Ureter (tissue), 1 donor: Measurements from ENCODE around the gene CDK3. TPM values are rescaled to one million over a fixed set of nuclear protein-coding genes. Genes with fewer than 3 reads are reported as not detected.
A peak's percentile ranks its signal among the peaks of the same experiment; 100 is the strongest.

Source experiments
- DNase-seq: peaks from one replicate; pipeline ENCODE4 v3.0.0-alpha.2; 2020; ENCODE audit warnings: low spot score
- total RNA-seq: library from RNA; stranded (reverse); gene quantifications from one replicate; pipeline ENCODE4 v1.2.4, GENCODE V29; 2023
- donor health status: DM: yes; HTN: yes; CAD: no.

The CDK3 gene
- total RNA-seq, 1 donor from 2014 or later: 10.7 TPM

DNA sequence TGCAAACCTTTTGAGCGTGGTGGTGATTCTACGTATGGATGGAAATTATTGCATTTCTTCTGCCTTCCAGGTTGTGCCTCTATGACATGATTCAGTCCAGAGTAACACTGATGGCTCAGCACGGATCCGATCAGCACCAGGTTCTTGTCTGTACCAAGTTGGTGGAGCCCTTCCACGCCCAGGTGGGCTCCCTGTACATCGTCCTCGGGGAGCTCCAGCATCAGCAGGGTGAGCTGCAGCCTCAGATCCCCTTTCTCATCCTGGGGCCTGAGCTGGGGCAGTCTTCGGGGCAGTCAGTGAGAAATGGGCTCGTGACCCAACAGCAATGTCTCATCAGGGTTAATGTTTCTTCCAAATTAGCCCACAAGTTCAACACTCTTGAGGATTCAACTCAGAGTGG is 9.3 kb upstream of the CDK3 start:
- no peak for DNase-seq

GRCh38 chr17:75994802-75995370 is 5.8 kb upstream of the CDK3 start:
- DNase-seq: no peak

DNA sequence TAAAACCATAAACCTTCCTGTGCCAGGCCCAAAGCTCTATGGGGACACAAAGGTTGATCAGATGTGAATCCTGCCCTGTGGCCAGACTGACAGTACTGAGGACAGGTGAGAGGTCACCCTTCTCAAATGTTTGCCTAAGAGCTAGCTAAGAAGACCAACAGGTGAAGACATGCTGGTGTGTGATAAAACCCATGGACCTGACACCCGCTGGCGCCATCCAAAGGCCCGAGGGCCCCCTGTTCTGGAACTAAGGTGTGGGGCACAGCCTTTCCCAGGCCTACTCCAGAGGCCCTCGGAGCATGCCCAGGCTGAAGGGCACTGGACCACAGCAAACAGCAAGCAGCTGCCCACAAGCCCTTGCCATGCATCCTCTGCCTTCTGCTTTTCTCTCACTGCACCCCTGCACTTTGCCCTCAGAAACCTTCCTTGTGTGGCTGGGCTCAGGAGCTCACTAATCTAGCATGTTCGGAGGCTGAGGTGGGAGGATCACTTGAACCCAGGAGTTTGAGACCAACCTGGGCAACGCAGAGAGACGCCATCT is 5.2 kb upstream of the CDK3 start:
- no peak for DNase-seq

- DNase-seq: peak; percentile 84
Measured at GRCh38 chr17:75996665-75997590, 3.7 kb upstream of the CDK3 start.

GRCh38 chr17:75998327-75998795 is 2.3 kb upstream of the CDK3 start:
- DNase-seq: no peak

GRCh38 chr17:76000016-76000754 is 470 bp upstream of the CDK3 start:
- no peak for DNase-seq

GRCh38 chr17:76002100-76002499 is 1.4 kb downstream of the CDK3 start:
- DNase-seq: no peak

- DNase-seq: no peak
Measured at GRCh38 chr17:76003915-76004314, 3.3 kb downstream of the CDK3 start.

GRCh38 chr17:76004750-76005262 is 4.2 kb downstream of the CDK3 start:
- no peak for DNase-seq

DNA sequence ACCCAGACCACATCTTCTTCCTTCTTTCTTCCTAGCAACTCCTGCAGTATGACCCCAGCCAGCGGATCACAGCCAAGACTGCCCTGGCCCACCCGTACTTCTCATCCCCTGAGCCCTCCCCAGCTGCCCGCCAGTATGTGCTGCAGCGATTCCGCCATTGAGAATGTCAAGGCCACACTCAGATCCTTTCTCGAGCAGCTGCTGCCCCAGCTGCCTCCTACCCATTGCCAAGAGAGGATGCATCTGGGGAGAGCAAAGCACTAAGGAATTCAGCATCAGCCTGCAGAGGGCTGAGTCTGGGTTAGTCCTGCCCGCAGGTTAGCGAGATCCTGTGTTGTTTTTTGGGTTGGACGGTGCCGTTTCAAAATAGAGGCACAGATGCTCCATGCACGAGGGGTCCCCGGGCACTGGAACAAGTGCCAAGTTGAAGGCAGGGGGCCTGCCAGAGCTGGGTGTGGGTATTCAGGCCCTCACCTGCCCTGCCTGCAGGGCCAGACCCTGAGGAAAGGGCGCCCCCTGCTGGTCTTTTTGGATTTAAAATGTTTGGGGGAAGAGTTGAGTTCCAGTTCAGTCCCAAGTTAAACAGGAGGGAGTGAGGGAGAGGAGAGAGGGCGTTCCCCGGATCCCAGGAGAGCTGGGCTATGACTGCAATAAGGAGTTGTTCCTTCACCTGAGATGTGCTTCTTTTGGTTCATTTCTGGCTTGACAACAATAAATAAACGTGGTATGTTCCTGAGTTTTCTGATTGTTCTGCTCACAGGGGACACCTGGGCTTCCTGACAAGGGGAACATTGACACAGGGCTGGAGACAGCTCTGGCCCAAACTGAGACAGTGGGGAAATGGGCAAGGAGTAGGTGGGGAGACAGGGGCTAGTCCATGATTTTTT is 4.9 kb downstream of the CDK3 start:
- DNase-seq: peak; percentile 85

DNA sequence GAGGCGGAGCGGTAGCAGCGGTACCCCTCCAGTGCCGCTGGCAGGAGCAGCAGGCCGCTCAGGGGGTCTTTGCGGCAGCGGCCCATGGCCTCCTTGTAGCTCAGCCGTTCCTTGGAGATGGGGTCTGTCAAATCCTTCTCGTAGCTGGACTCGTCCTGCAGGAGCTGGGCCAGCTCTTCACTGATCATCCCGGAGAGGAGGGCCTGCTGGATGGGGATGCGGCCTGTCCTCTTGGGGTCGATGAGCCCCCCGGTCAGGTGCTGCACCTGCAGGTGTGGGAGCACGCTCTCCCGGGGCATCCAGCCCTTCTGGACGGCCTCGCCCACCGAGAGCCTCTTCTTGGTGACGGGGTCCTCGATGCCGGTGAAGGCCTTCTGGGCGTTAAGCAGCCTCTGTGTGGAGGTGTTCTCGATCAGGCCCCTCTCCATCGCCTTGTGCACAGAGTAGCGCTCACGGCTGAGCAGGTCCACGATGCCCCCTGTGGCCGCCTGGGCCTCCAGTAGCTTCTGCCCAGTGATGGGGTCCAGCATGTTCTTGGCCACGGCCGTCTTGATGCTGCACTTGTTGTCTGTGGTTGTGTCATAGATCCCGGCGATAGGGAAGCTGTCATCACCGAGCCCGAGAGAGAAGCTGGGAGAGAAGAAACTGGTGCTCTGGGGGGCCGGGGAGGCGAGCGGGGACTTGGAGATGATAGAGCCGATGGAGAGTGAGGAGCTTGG is 6.6 kb downstream of the CDK3 start:
- DNase-seq: no peak

- DNase-seq: no peak
Measured at GRCh38 chr17:76007850-76008165, 7.2 kb downstream of the CDK3 start.

DNA sequence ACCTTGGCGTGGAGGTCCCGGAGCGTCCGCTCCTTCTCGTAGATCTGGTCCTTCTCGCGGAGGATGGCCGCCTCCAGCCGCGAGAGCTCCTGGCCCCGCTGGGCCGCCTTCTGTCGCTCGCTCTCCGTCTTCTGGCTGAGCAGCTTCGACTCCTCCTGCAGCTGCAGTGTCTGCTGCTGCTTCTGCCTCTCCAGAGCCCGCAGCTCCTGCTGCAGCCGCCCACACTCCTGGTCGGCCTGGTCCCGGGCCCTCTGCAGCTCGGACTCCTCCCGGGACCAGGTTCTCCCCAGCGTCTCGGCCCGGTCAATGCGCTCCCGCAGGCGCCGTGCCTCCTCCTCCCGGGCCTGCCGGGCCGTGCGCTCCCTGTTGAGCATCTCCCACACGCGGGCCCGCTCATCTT is 7.6 kb downstream of the CDK3 start:
- DNase-seq: no peak

GRCh38 chr17:76008630-76009425 is 8.2 kb downstream of the CDK3 start:
- no peak for DNase-seq

GRCh38 chr17:76009447-76009846 is 8.8 kb downstream of the CDK3 start:
- no peak for DNase-seq

DNA sequence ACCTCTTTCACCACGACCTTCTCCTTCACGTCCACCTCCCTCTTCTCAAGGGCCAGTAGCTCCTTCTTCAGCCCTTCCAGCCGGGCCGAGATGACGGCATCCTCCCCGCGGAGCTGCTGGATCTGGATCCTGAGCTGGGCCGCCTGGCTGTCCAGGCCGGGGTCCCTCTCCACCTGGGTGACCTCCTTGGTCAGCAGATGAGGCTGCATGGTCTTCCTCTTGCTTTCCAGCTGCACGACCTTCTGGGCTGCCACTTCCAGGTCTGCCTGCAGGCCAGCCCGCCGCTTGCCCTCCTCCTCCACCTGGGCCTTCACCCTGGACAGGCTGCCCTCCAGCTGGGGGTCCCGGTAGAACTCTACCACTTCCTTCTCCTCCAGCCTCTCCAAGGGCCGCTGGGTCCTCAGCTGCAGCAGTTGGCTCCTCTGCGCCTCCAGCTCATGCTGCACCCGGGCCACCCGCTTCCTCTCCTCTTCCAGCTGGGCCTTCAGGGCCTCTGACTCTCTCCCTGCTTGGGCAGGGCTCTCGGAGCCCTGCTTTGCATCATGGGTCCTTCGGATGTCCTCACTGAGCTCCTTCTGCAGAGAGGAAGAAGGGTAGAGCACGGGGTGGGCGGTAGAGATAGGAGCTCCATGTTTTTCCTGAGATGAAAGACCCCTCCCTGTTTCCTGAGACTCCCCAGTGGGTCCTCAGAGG is 9.5 kb downstream of the CDK3 start:
- DNase-seq: no peak

DNA sequence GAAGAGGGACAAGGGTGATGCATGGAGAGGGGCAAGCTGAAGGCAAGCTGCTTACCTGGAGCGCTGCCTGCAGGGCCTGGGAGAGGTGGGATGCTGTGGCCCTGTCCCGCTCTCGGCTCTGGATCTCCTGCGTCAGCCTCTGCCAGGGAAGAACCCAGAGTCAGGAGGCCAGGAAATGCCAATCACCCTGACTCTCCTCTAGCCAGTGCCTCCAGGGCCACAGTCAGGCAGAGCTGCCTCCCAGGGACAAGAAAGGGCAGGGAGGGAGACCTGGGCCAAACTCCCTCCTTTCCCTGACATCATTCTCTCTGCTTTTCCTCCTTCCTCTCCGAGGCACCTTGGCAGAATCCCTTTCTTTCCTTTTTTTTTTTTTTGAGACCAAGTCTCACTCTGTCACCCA is 11.3 kb downstream of the CDK3 start:
- DNase-seq: no peak

- no peak for DNase-seq
Measured at GRCh38 chr17:76013377-76013932, 12.8 kb downstream of the CDK3 start.
